GM19328 (cell line): Measurements from ENCODE around the gene PLB1.
A peak's percentile ranks its signal among the peaks of the same experiment; 100 is the strongest.

Experiments
- ATAC-seq: cut with Tn5 transposase; IDR thresholded peaks from one replicate; pipeline ENCODE4 v1.9.1; 2021; ENCODE audit warnings: mild to moderate bottlenecking, moderate library complexity; ENCODE audit not compliant: unreplicated experiment

PLB1 gene

DNA sequence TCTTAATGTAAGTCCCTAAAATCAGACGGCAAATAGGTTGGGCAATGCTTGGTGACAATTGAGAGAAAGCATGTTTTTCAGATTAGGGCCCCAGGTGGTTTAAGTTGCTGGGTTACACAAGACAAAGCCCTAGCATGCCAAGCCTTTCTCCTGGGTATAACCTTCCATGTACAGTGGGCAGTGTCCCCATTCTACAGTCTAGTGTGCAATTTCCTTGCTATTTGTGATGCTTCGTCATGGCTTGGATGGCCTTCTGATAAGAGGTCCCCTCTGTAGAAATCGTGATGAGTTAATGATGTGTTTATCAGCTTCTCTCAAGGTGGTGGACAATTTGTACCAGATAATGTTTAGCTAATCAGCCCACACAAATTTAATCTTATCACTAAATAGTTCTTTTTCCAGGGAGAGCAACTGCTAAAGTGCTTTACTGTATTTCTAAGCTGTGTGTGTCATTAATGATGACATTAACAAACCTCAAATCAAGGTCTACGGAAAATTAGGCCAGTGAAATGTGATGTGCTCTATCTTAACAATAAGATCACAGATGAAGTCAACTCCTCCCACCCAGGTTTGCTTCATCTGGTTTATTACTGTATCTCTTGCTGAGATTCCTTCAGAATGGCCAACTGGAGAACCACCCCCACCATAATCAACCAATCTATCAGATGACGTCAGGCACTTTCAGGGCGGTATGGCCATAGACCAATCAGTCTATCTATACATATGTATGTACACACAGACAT, 61.7 kb downstream of the PLB1 start:
- no peak for ATAC-seq

DNA sequence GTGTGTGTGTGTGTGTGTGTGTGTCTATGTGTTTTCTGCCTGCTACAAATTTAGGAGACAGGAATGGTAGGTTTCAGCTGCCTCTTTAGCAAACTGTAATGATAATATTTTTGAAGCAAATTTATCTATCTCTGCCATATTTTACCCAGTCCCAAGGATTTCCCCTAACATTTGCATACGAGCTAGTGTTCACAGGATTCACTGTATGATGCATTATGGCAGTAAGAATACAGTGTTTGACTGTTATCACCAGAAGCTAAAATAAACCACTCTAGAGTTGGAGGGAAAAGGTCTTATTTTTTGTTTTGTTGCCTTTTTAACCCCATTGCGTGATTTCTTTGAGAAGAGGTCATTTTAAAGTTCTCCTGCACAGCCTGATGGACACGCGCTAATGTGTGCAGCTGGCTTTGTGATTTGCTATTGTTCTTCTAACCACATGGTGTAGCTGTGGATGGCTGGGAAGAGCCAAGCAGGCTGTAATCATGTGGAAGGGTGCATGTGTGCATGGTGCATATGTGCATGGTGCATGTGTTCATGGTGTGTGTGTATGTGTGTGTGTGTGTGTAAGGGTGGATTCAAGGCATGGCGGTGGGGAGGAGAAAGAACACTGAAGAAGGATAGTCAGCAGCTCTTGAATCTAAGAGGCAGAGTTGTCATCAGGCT, 62.4 kb downstream of the PLB1 start:
- ATAC-seq: no peak

DNA sequence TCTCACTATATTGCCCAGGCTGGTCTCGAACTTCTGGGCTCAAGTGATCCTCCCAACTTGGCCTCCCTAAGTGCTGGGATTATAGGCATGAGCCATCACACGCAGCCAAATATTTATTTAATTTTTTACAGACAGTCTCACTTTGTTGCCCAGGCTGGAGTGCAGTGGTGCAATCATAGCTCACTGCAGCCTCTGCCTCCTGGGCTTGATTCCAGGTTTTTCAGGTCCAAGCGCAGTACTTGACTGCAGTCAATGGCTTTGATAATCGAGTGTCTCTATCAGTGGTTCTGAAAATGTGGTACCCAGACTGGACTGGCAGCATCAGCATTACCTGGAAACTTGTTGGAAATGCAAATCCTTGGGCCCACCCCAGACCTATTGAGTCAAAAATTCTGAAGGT, 63.1 kb downstream of the PLB1 start:
- ATAC-seq: no peak

DNA sequence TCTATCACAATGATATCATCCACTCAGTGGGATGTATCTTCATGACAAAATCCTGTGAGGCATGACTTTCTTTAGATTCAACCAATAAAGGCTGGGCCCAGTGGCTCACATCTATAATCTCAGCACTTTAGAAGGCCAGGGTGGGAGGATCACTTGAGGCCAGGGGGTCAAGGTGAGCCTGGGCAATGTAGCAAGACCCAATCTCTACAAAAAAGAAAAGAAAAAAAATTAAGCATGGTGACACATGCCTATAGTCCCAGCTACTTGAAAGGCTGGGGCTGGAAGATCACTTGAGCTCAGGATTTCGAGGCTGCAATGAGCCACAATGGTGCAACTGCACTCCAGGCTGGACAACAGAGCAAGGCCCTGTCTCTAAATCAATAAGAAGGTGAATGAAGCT, 68.0 kb downstream of the PLB1 start:
- ATAC-seq: no peak

DNA sequence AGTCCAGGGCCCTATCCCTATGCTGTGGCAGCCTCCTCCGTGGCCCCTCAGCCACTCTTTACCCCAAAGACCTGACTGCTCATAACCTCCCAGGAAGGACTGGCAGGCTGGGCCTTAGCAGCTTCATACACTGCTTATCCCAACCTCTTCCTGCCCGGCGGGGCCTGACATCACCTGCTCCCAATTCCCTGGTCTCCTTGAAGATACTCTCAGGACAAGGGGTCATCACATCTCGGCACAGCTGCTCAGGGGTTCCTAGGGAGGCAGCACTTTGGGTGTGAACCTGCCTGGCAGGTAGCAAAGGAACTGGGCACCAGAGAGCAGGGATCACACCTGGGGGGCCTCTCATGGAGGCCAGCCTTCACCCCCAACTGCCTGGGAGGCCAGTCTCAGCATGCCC, 68.5 kb downstream of the PLB1 start:
- ATAC-seq: no peak

DNA sequence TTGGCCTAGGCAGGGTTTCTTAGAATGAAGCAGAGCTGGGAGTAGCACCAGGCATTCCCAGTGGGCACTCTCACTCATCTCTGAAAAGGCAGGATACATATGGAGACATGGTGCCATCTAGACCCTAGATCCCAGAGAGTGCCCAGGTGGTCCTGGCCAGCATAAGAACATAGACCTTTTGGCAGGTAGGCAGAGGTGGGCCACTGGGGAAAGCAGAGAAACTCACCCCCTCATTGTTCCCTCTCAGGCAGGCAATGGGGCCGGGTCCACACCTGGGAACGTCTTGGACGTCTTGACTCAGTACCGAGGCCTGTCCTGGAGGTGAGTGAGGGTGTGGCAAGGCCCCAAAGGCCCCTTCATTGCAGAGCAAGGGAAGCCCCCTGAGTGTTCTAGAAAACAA, 69.2 kb downstream of the PLB1 start:
- no peak for ATAC-seq

DNA sequence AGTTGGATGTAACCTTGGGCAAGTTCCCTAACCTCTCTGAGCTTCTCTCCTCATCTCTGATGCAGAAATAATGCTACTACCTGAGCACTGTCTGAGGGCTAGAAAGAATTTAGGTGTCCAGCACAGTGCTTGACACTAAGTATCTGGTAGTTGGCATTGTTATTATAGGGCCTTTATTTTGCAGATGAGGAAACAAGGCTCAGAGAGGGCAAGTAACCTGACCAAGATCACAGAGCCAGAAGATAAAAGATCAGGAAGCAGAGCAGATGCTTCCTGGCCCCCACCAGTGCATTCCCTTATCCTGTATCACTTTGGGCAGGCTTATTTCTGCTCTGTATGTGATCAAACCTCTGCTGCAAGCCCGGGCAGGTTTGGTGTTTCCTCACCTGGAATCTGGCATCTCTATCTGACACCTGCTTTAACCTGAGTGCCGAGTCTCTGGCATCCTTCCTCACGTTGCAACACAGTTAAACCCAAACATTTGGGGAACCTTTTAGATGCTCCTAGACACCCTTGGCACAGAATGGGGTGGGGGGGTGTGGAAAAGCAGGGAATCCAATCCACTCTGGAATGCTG, 69.9 kb downstream of the PLB1 start:
- no peak for ATAC-seq

DNA sequence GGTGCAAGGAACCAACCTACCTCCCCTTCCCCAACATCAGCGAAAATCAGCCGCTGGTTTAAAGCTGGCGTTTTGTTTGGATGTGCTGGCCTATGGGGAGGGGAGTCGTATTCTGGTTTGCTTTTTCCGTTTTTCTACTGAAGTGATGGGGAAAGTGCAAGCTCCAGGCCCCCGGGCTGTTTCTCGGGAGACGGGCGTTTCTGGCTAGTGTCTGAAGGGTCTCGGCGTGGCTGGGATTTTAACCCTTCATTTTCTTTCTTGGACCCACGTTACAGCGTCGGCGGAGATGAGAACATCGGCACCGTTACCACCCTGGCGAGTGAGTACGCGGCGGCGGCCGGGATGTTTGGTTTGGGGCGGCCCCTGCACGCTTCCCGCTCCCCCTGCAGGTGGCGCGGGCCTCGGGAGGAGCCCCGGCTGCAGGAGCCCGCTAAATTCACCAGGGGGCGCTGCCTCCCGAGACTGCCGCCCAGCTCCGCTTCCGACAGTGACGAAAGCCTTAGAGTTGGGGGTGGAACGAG, 70.7 kb downstream of the PLB1 start:
- ATAC-seq: peak; percentile 85

DNA sequence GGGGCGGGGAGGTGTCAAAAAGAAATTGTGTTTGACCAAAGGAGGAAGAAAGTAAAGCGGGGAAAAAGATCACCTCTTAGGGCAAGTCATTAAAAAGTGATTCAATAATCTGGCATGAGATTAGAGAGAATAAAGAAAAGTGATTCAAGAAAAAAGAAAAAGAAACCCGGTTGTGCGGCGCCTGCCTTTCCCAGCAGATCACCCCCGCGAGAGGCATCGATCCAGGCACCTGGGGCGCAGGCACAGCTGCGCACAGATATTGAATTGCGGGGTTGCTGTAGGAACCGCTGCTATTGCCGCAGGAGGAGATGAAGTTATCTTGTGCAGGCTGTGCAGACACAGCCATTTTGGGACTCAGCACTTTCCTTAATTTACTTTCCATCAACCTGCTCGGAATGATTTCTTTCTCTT, 71.2 kb downstream of the PLB1 start:
- ATAC-seq: no peak

DNA sequence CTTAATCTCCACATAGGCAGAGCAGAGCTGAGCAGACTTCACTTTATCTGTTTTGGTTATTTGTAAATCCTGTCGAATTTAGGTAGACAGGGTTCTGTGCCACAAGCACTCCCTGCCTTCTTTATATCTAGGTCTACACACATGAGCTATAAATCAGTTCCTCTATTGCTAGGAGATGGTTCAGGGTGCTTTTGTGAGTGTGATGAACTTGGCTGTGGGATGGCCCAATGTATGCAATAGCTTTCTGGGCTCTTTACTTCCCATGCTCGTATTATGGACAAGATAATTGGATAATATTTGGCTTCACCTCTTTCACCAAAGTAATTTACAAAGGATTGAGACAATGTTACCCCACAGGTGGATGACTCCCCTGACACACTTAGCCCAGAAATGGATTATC, 72.2 kb downstream of the PLB1 start:
- ATAC-seq: no peak

DNA sequence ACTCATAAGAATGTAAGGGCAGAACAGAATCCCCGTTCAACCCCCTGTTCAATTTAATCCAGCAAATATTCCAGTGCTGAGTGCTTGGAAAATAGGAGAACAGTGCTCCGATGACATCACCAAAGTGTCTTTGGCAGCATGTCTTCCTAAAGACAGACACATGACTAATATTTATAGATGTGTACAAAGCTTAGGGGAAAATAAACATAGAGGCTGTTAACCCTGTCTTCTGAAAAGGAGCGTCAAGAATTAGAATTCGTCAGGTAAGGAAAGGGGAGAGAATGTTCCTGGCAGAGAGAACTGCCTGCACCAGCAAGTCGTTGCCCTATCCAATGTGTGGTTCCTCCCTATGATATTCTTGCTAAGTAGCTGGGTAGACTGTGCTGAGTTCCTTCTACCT, 72.7 kb downstream of the PLB1 start:
- no peak for ATAC-seq

DNA sequence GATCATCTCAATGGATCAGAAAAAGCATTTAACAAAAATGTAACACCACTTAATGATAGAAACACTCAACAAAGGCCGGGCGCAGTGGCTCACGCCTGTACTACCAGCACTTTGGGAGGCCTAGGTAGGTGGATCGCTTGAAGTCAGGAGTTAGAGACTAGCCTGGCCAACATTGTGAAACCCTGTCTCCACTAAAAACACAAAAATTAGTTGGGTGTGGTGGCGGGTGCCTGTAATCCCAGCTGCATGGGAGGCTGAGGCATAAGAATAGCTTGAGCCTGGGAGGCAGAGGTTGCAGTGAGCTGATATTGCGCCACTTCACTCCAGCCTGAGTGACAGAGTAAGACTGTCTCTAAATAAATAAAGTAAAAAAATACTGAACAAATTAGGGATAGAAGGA, 74.6 kb downstream of the PLB1 start:
- no peak for ATAC-seq

DNA sequence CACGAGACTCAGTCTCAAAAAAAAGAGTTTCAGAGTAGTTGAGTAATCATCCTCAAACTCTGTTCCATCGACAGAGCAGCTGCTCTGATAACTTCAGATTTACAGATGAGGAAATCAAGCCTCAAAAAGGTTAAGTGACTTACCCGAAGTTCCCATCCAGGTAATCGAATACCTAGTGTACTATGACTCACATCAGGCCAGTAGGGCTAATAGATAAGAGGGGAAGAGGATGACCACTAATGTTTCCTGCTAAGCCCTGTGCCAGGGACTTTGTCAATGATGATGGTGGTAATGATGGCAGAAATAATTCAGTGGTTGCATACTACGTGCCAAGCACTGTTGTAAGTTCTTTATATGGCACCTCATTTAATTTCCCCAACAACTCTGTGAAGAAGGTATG, 80.9 kb downstream of the PLB1 start:
- ATAC-seq: no peak

DNA sequence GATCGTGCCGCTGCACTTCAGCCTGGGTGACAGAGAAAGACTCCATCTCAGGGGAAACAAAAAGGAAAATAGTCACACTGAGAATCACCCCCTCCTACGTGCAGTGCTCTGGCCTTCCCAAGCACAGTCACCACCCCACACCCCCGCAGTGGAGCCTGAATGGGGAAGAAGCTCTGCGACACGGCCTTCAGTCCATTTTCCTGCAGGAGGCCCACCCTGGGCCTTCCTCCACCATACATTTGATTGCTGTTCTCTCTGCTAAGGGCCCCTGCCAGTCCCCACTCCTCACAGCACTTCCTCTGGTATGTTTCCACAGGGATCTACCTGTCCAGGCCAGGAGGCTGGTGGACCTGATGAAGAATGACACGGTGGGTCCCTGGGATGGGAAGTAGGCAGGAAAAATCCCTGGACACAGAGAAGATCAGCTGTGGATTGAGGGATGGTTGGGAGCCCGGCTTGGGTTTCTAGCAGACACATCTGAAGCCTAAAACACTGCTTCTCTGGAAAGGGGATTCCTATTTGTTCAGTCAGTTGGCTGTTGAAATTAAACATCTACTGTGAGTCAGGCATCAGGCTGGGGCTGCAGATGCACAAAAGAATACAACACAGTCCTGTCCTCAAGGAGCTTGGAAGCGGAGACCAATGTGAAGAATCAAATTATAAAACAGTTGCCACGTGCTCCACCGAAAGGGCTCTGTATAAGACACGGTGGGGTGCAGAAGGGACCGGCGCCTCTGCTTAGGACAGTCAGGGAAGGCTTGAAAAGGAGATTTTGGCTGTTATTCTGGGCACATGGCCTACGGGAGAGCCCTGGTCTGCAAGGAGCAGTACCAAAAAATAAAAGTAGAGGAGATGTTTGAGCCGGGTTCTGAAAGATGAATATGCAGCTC, 82.2 kb downstream of the PLB1 start:
- ATAC-seq: no peak

DNA sequence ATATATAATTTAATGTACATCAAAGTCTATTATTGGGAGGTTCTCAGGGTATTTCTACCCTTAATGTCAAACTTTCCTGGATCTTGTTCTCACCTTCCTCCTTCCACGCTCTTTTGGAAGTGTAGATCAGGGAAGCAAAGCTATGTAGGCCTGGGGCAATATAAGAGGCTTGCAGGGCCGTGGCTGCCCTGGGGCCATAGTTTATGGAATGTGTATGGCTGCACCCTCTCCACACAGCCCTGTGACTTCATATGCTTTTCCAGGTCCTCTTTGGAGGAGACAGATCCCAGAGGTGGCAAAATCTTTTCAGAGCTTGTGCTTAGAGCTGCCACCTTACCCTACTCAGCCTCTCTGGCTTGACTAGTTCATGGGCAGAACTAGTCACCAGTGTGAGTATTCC, 82.9 kb downstream of the PLB1 start:
- no peak for ATAC-seq

DNA sequence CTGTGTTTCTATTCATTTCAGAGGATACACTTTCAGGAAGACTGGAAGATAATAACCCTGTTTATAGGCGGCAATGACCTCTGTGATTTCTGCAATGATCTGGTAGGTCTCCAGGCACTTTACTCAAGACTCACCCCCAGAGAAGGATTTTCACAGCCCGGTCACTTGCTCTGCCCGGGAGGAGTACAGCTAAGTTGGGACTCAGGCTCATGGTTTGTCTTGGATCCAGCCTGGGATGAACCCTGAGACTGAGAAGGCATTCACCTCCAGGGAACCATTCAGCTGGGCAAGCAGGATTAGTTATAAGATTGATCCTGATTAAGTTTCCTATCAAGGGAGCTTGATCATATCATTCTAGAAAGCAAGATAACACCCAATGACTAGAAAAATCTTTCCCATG, 83.7 kb downstream of the PLB1 start:
- ATAC-seq: no peak

DNA sequence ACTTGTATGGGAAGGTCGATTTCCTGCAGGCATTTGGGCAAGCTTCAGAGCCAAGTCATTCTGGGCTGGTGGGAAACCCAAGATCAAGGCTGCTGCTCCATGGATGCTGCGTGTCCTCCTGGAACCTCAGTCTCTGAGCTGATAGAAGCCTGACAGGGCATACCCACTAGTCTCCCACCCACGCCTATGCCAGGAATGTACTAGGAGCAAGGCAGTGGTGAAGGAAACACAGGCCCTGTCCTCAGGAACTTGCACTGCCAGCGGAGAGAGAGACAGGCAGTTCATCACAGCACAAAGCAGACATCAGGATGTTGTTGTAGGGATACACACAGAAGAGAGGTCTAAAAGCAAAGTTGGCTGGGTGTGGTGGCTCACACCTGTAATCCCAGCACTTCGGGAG, 84.2 kb downstream of the PLB1 start:
- no peak for ATAC-seq

DNA sequence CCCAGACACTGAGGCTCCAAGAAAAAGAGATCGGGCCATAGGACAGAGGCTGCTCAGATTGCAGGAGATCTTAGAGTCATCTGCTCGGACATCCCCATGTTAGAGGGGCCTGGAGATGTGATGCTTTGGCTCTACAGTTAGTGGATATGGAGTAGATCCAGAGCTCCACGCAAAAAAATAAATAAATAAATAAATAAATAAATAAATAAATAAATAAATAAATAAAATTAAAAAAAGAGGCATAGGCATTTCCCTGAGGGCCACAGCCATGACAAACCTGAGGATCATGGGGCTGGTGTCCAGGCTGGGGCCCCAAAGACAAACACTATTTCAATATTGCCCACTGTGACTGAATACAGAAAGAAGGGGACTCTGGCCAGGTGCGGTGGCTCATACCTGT, 85.5 kb downstream of the PLB1 start:
- no peak for ATAC-seq

DNA sequence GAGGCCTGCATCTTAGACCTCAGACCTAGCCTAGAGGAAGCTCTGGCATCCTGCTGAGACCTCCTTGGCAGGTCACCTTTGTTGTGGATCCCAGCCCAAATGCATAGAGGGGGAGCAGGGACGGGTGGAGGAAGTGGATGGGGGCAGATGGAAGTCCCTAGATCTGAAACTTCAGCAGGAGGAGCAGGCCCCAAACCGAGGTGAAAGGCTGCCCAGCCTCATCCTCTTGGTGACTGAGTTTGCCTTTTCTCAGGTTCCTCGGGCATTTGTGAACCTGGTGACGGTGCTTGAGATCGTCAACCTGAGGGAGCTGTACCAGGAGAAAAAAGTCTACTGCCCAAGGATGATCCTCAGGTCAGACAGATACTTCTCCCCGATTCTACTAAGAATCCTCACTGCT, 86.3 kb downstream of the PLB1 start:
- ATAC-seq: no peak

DNA sequence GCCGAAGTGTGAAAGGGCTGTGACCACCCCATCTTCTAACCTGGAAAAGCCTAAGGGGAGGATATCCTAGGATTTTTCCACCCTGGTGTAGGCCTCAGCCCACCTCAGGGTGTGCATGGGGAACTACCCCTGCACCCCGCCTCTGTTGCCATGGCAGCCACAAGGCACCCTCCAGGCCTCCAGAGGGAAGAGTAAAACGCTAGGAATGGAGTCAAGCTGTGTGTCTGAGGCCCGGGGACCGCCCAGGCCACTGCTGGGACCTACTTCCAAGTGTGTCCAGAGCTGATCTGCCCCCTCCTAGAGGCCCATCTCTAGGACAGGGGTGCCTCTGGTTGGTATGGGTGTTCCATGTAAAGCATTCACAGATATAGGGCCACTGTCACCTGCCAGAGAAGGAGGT, 86.7 kb downstream of the PLB1 start:
- no peak for ATAC-seq

DNA sequence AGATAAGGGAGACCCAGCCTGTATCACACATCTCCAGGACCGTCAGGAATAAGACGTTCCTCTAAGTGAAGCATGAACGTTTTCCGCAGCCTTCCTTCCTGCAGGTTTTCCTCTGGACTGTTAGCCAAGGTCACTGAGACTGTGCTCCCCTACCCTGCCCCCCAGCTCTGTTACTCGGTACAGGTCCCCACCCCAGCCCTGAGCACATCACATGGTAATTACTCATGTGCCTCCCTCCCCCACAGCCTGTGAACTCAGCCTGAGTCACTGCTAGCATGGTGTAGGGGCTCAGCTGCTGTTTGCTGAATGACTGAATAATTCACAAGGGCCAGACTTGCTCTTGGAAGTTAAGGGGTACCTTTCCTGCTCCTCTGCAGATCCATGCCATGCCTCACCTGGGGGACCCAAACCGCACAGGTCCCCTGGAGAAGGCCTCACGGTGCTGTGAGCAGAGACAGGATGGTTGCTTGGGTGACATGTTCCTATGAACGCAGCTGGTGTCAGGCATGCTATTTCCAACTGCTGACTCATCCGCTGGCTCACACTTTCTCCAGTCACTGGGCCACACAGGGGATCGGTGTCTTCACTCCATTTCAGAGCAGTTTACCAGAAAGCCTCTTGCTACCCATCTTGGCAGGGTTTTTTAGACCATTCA, 88.2 kb downstream of the PLB1 start:
- ATAC-seq: no peak
